Heart left ventricle (tissue), 13 donors: ENCODE data around the gene SYCP2L.

ENCODE experiments used
- POLR2A ChIP-seq, 2 donors: fragments of 450-650 bp; IDR thresholded peaks; one replicate each; pipeline ENCODE4 v1.6.1; 2017; ENCODE audit warnings: antibody characterized with exemption in 2 of 2, mild to moderate bottlenecking in 2 of 2, moderate library complexity in 2 of 2
- TF ChIP-seq, protein P1 (sequence below), 12 donors: fragments of 200-600 bp; sonication (generic) in 4 of 12; IDR thresholded peaks; one replicate each; pipeline versions ENCODE4 v1.5.0 to v1.8.0; 2018 to 2022; ENCODE audit warnings: antibody characterized with exemption in 12 of 12, mild to moderate bottlenecking in 5 of 12
- donor health status: ischemic (EF 13 %, LVEDD 7.1; RV severe dilation, severe dysfunction).
- donor health status: DM: no; HTN: yes; CAD: no.
- donor health status: DM: no; HTN: no; CAD: no.
- donor health status: ischemic (EF 25% LVEDD 6.9; RV normal size, moderate dysfunction).
- donor health status: ischemic (EF 25% LVEDD 5.7; RV mildly dilated, moderate dysfunction).
- donor health status: ischemic (EF 35%, LVEDD 5.7; RV mildly dilated, moderate dysfunction).
- donor health status: nonischemic (EF 11% LVEDD 7.7; RV severe dilation, severe dysfunction).
- donor health status: DM: yes; HTN: yes; CAD: no.
- donor health status: PGD.
- donor health status: ischemic (EF 29% LVEDD 5.4; RV normal size, mild dysfunction).
- donor health status: nonischemic (EF 23%, LVEDD 6.1; RV moderate dilation, normal function).

DNA sequence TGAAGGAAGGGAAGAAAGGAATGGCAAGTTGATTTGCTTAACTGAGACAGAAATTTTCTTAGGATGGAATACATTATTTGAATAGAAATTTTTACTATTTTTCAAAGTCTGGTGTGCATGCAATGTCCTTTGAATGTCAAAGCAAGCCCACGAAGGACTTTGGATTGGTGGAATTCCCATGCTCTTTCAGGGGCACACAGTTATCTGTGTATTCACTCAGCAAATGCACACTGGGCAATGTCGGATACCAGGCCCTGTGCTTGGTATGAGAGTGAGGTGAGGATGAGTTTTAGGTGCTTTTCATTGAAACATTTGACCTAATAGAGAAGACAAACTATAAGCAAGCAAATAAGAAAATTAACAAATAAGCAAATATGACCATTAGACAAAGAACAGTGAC is 73.3 kb downstream of the SYCP2L start:
- no peak for TF ChIP-seq POLR2A (IDR thresholded peaks at IDR 0.05)
- TF ChIP-seq, protein P1, sequence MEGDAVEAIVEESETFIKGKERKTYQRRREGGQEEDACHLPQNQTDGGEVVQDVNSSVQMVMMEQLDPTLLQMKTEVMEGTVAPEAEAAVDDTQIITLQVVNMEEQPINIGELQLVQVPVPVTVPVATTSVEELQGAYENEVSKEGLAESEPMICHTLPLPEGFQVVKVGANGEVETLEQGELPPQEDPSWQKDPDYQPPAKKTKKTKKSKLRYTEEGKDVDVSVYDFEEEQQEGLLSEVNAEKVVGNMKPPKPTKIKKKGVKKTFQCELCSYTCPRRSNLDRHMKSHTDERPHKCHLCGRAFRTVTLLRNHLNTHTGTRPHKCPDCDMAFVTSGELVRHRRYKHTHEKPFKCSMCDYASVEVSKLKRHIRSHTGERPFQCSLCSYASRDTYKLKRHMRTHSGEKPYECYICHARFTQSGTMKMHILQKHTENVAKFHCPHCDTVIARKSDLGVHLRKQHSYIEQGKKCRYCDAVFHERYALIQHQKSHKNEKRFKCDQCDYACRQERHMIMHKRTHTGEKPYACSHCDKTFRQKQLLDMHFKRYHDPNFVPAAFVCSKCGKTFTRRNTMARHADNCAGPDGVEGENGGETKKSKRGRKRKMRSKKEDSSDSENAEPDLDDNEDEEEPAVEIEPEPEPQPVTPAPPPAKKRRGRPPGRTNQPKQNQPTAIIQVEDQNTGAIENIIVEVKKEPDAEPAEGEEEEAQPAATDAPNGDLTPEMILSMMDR (IDR thresholded peaks at IDR 0.05): no peak
